Posterior cingulate gyrus (tissue), 11 donors: ENCODE results near the gene MED29.
A peak's percentile ranks its signal among the peaks of the same experiment; 100 is the strongest.

Experiments used
- DNase-seq, 10 donors: peaks; one replicate each; pipeline versions ENCODE4 v3.0.0 to v3.0.0-alpha.2; 2020 to 2021; ENCODE audit warnings: mixed read lengths in 3 of 10
- intact Hi-C: fragments of 100-400 bp; cut with DNase I; formaldehyde crosslinking; loops from one replicate; pipeline ENCODE4 v1.15.1; 2023

MED29 gene

DNA sequence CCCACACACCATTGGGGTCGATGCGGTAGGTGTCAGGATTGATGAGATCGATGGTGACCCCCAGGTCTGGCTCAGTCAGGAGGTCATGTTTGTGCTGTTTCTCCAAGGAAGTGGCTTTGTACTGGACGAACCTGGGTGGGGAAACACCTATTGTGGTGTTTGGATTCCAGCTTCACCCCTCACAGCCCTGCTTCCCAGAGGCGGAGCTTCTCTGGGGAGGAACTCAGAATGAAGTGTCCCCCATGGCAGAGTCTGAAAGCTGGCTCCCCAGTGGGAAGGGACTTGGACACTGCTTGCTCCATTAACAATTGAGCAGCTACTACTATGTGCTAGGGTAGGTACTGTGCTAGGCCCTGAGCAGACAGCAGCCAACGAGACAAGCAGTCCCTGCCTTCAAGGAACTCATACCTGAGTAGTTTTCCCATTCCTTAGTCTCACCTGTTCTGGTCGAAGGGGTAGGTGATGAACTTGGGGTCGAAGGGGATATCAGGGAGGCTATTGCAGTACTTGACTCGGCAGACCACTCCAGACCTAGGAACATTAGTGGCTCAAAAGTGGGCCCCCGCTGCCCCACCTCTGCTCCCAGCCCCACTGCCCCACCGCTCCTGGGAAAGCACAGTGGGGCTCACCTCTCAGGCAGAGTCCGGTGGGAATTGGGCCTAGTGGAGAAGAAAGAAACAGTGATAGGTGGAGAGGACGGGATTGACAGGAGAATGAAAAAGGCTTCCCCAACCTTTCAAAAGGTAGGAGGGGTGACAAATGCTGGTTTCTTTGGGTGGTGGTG is 1.4 kb upstream of the MED29 start:
- intact Hi-C loops, result no loop called here
- peak in 1 of 10 donors; percentile 50 for DNase-seq

DNA sequence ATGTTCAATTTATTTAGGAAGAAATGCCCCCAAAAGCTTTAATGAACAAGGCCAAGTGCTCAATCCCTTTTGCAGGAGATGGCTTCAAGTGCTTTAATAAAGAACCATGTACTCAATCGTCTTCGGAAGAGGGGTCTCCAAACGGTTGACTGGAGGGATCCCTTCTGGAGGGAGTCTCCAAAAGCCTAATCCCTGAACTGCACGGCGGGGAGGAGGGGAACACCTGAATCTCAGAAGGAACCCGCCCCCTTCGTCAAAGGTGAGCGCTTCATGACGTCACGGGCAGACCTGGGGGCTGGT is 777 bp upstream of the MED29 start:
- intact Hi-C loops, result no loop called here
- DNase-seq, result peak in 1 of 10 donors; percentile 72

- peak; percentile 56 to 97 (median 85) for DNase-seq
- intact Hi-C loops, result loop anchor here (1.0 kb wide), 2 partner anchors 14 to 135 kb away; partner anchors contain the start of gene EID2B
Measured at GRCh38 chr19:39397360-39398296, 6.5 kb downstream of the MED29 start.

DNA sequence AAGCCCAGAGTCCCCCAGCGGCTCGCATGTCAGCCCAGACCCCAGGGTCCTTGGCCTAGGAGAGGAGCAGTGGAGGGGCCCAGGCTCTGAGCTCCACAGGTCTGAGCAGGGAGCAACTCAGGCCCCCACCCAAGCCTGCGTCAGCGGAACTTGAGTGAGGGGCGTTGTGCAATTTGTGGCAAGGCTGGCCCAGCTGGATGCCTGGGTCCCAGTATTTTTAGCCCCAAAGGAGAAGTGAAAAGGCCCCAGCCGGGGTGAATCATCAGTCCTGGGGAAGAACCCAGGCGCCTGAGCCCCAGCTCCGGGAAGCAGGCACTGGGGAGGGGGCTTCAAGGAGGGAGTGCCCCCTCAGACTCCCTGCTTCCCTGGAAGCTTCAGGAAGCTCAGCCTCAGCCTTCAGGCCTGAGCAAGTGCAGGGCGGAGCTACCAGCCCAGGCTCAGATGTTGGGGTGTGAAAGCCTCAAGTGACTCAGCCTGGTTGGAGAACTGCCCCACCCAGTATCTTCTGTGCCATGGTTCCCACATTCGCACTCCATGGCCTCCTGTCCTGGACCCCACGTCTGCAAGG is 7.2 kb downstream of the MED29 start:
- intact Hi-C loops, result no loop called here
- DNase-seq, result peak in 5 of 10 donors; percentile 31 to 90 (median 44)

- intact Hi-C loops, result no loop called here
- DNase-seq, result no peak
Measured at GRCh38 chr19:39399668-39400050, 8.5 kb downstream of the MED29 start.

DNA sequence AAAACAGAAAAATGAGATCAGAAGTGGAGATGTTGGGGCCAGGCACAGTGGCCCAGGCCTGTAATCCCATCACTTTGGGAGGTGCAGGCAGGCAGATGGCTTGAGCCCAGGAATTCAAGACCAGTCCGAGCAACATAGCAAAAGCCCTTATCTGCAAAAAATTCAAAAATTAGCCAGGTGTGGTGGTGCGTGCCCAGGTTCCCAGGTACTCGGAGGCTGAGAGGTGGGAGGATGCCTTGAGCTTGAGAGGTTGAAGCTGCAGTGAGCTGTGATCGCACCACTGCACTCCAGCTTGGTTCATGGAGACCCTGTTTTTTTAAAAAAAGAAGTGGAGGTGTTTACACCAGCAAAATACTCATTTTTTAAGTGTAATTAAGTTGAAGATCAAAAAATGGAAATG is 8.9 kb downstream of the MED29 start:
- intact Hi-C loops, result no loop called here
- DNase-seq, result no peak

GRCh38 chr19:39401070-39401548 is 9.9 kb downstream of the MED29 start:
- intact Hi-C loops, result no loop called here
- DNase-seq, result no peak

- intact Hi-C loops, result no loop called here
- DNase-seq, result no peak
Measured at GRCh38 chr19:39401549-39402345, 10.6 kb downstream of the MED29 start.

DNA sequence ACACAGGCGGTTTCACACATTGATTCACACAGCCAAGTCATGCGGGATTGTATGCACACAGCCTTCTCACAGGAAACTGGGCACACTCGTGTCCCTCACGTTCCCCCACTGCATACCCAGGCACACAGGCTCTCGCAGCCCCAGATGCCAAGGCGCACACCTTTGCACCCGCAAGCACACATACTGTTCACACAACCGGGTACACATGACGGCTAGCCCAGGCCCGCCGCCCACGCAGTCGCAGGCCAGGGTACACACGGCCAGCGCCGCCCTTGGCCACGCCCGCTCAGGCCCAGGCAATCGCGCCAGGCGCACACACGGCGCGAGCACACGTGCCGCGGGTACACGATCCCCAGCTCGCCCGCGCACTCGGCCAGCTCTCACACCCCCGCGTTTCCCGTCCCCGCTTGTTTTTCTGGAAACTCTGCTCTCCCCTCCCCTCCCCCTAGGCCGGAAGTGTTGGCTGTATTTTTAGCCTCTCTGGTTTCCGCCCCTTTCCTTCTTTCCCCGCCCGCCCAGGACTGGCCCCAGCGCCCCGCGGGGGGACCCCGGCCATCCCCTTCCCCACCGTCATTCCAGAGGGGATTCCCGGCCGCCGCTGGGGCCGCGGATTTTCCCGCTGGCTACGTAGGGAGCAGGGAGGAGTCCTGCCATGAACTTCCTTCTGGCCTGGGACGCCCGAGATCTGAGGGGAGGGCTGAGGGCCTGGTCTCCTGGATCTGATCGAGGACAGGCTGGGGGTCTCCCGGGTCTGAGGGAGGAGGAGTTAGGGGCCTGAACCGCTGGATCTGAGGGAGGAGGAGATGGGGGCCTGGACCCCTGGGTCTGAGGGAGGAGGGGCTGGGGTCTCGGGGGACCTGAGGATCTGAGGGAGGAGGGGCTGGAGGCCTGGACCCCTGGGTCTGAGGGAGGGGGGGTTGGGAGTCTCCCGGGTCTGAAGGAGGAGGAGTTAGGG is 11.4 kb downstream of the MED29 start:
- intact Hi-C loops, result no loop called here
- peak; percentile 49 to 94 (median 70) for DNase-seq

GRCh38 chr19:39403331-39404312 is 12.4 kb downstream of the MED29 start:
- peak in 9 of 10 donors; percentile 53 to 95 (median 75) for DNase-seq

GRCh38 chr19:39405261-39405957 is 14.2 kb downstream of the MED29 start:
- DNase-seq, result no peak
- intact Hi-C loops, result no loop called here

More at GRCh38 chr19:39403331-39404312, 12.4 kb downstream of the MED29 start:
- intact Hi-C loops, result no loop called here

DNA sequence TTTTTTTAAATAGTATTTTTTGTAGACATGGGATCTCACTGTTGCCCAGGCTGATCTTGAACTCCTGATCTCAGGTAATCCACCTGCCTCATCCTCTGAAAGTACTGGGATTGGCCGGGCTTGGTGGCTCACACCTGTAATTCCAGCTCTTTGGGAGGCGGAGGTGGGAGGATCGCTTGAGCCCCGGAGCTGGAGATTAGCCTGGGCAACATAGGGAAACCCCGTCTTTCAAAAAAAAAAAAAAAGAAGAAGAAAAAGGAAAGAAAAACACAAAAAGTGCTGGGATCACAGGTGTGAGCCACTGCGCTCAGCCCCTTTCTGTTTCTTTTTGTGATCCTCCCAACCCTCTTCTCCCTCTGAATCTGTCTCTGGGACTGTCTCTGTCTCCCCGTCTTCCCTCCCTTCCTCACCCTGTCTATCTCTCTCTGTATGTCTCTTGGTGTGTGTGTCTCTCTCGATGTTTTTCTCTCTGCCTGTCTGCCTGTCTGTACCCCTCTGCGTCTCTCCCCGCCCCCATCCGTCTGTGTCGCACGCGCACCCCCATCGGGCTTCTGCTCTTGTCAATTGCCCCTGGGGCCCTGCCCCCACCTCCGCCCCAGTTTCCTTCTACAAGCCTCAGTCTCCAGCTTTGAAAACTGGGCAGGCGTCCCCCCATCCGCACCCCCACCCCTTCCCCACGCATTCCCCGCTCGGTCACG is 14.9 kb downstream of the MED29 start:
- DNase-seq, result peak in 2 of 10 donors; percentile 50 to 66
- intact Hi-C loops, result no loop called here

GRCh38 chr19:39406656-39407409 is 15.7 kb downstream of the MED29 start, which contains the start of gene ZFP36:
Gene ZFP36 (plus strand): TSS chr19:39406847. CDS start chr19:39406905, 58 bp downstream.
- peak; percentile 52 to 95 (median 80) for DNase-seq
- intact Hi-C loops, result no loop called here

GRCh38 chr19:39407410-39407659 is 16.2 kb downstream of the MED29 start:
- DNase-seq, result no peak
- intact Hi-C loops, result no loop called here

GRCh38 chr19:39407660-39408391 is 16.6 kb downstream of the MED29 start:
- intact Hi-C loops, result no loop called here
- peak in 1 of 10 donors; percentile 85 for DNase-seq
